ENCODE data around the gene ROPN1L. TPM values are rescaled to one million over a fixed set of nuclear protein-coding genes. Genes with fewer than 3 reads are reported as not detected.

Gene ROPN1L
- total and polyA plus RNA-seq, 2 experiments from 2014 or later = 0.30 TPM; not detected in 1

DNA sequence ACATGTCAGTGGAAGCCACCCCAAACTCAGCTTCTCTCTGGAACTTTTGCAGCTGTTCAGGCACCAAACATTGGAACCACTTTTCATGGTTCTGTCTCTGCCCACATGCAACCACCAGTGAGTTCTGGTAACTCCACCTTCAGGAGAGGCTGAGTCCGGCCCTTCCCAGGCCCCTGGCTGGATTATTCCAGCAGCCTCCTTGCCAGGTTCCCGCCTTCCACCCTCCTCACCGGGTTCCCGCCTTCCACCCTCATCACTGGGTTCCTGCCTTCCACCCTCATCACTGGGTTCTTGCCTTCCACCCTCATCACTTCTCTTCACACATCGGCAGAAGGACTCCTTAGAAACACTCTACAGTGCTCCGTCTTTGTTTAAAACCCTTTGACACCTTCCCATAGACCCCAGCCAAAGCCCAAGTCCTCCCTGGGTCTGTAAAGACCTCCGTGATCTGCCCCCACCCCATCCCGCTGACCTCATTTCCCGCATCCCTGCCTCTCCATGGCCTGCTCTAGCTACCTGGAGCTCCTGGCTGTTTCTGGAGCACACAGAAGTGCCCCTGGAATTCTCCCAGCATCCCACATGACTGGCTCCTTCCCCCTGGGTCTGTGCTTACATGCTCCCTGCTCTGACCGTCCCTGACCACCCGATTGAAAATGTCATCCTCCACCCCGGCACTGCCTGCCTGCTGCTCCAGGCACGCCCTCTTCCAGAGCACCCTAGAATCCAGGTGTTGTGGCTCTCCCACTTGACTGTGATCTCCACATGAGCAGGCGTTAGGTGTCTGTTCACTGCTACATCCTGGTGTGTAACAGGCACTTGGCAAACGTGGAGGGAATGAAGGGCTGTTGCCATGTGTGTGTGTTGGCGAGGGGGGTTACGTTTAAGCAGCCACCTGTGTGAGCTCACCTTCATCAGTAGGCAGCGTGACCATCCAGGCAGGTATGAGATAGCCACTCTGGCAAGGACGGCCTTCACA lies 17.7 kb downstream of the ROPN1L start:
- no peaks in the 10 kb centered on the region for H3K9me3 ChIP-seq (ENCODE audit: low read depth)
- H3K36me3 ChIP-seq (replicated peaks; ENCODE audit: insufficient read depth, low read depth) = no peaks in the 10 kb centered on the region
- H3K4me2 ChIP-seq = no peak overlapping the region
- no peaks in the 10 kb centered on the region for H3K9me2 ChIP-seq (replicated peaks; ENCODE audit: insufficient read depth)
- no peaks in the 10 kb centered on the region for H3K27me3 ChIP-seq
- H3K4me3 ChIP-seq = no peak overlapping the region
- TF ChIP-seq EZH2 (IDR thresholded peaks at IDR 0.05; ENCODE audit: borderline replicate concordance) (no peak), EZH2phosphoT487 (IDR thresholded peaks at IDR 0.05; ENCODE audit: low read depth, severe bottlenecking, unreplicated experiment) (no peak)
- TF ChIP-seq, protein P1, sequence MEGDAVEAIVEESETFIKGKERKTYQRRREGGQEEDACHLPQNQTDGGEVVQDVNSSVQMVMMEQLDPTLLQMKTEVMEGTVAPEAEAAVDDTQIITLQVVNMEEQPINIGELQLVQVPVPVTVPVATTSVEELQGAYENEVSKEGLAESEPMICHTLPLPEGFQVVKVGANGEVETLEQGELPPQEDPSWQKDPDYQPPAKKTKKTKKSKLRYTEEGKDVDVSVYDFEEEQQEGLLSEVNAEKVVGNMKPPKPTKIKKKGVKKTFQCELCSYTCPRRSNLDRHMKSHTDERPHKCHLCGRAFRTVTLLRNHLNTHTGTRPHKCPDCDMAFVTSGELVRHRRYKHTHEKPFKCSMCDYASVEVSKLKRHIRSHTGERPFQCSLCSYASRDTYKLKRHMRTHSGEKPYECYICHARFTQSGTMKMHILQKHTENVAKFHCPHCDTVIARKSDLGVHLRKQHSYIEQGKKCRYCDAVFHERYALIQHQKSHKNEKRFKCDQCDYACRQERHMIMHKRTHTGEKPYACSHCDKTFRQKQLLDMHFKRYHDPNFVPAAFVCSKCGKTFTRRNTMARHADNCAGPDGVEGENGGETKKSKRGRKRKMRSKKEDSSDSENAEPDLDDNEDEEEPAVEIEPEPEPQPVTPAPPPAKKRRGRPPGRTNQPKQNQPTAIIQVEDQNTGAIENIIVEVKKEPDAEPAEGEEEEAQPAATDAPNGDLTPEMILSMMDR (IDR thresholded peaks at IDR 0.05; ENCODE audit: poor library complexity) = no peak
- no peaks in the 10 kb centered on the region for H4K20me1 ChIP-seq (ENCODE audit: insufficient read depth, poor library complexity, severe bottlenecking)
- H2AFZ ChIP-seq = no peak overlapping the region
- no peaks in the 10 kb centered on the region for H3K4me1 ChIP-seq (ENCODE audit: insufficient read depth)
- no peaks in the 10 kb centered on the region for H3K79me2 ChIP-seq
- no peak overlapping the region for H3K27ac ChIP-seq
- WGBS (ENCODE audit: low lambda C conversion rate, missing lambda C conversion rate) = 89% methylated on average over 19 of the region's 19 CpGs
- DNase-seq (ENCODE audit: low spot score) = no peak

DNA sequence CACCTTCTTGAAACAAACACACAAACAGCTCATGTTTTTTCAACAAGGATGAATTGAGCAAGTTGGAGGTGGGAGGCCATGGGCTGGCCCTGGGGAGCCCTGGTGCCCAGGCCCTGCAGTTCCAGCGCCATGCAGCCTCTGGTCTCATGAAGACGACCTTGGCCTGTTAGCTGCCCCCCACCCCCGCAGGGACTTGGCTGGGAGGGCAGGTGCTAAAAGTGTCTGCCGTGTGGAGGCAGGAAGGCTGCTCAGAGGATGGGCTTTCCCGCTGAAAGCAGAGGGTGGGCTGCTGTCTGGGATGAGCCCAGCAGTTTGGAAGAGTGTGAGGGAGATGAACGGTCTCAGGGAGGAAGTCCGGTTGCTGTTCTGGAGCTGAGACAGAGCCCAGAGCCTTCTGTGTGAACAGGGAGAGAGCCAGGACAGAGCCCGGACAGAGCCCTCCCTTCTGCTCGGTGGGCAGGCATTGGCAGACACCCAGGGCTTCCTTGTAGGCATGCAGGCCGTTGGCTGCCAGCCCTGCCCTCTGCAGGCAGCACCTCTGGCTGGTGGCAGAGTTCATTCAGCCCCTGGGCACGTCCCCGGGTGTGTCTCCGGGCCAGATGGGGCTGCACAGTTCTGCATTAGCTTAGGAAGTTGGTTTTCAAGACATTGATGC lies 18.7 kb downstream of the ROPN1L start:
- no peak overlapping the region for H3K27ac ChIP-seq
- no peaks in the 10 kb centered on the region for H3K36me3 ChIP-seq (replicated peaks; ENCODE audit: insufficient read depth, low read depth)
- H3K79me2 ChIP-seq = no peaks in the 10 kb centered on the region
- TF ChIP-seq EZH2phosphoT487 (IDR thresholded peaks at IDR 0.05; ENCODE audit: low read depth, severe bottlenecking, unreplicated experiment) = no peak
- TF ChIP-seq EZH2 (IDR thresholded peaks at IDR 0.05; ENCODE audit: borderline replicate concordance) = no peak
- TF ChIP-seq, protein P1 (IDR thresholded peaks at IDR 0.05; ENCODE audit: poor library complexity) = no peak
- no peak for DNase-seq (ENCODE audit: low spot score)
- no peaks in the 10 kb centered on the region for H4K20me1 ChIP-seq (ENCODE audit: insufficient read depth, poor library complexity, severe bottlenecking)
- no peaks in the 10 kb centered on the region for H3K9me3 ChIP-seq (ENCODE audit: low read depth)
- H3K4me2 ChIP-seq = no peak overlapping the region
- H3K9me2 ChIP-seq (replicated peaks; ENCODE audit: insufficient read depth) = no peaks in the 10 kb centered on the region
- WGBS (ENCODE audit: low lambda C conversion rate, missing lambda C conversion rate) = 76% methylated on average over 13 of the region's 13 CpGs
- no peak overlapping the region for H2AFZ ChIP-seq
- no peaks in the 10 kb centered on the region for H3K4me1 ChIP-seq (ENCODE audit: insufficient read depth)
- H3K27me3 ChIP-seq = no peaks in the 10 kb centered on the region
- no peak overlapping the region for H3K4me3 ChIP-seq

DNA sequence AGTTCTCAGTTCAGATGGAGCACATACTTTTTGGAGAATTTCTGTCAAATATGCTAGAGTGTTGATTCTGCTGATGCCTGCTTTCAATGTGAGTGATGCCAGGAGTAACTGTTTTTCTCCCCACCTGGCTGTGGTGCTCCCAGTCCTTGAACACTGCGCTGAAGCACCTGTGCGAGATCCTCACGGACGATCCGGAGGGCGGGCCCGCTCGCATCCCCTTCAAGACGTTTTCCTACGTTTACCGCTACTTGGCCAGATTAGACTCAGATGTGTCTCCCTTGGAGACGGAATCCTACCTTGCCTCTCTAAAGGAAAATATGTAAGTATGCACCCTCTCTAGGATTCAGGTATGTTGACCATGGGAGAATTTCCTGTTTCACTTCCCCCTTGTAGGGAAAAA lies 19.4 kb downstream of the ROPN1L start:
- Histone ChIP-seq H3K79me2 (no peaks in the 10 kb centered on the region), H3K4me2 (no peak overlapping the region), H2AFZ (no peak overlapping the region), H3K4me1 (ENCODE audit: insufficient read depth) (no peaks in the 10 kb centered on the region), H3K9me3 (ENCODE audit: low read depth) (no peaks in the 10 kb centered on the region), H4K20me1 (ENCODE audit: insufficient read depth, poor library complexity, severe bottlenecking) (no peaks in the 10 kb centered on the region), H3K27me3 (no peaks in the 10 kb centered on the region), H3K27ac (no peak overlapping the region), H3K36me3 (replicated peaks; ENCODE audit: insufficient read depth, low read depth) (no peaks in the 10 kb centered on the region), H3K9me2 (replicated peaks; ENCODE audit: insufficient read depth) (no peaks in the 10 kb centered on the region), H3K4me3 (no peak overlapping the region)
- 94% methylated on average over 12 of the region's 12 CpGs for WGBS (ENCODE audit: low lambda C conversion rate, missing lambda C conversion rate)
- TF ChIP-seq, protein P1 (IDR thresholded peaks at IDR 0.05; ENCODE audit: poor library complexity) = no peak
- TF ChIP-seq EZH2 (IDR thresholded peaks at IDR 0.05; ENCODE audit: borderline replicate concordance) = no peak
- TF ChIP-seq EZH2phosphoT487 (IDR thresholded peaks at IDR 0.05; ENCODE audit: low read depth, severe bottlenecking, unreplicated experiment) = no peak
- DNase-seq (ENCODE audit: low spot score) = no peak

Measured in hepatocyte (in vitro differentiated cells).